H1 (cell line): ENCODE measurements around the gene SLC17A8. TPM values are rescaled to one million over a fixed set of nuclear protein-coding genes. Genes with fewer than 3 reads are reported as not detected.

Source experiments
- CTCF ChIA-PET: fragments of 300-600 bp; sonication (Branson Sonifier 250); formaldehyde crosslinking; loops from one replicate; lab custom pipeline; 2021; ENCODE audit not compliant: partially characterized antibody; lab: Charles Lee
- POLR2A ChIA-PET: fragments of 300-600 bp; sonication (Branson Sonifier 250); formaldehyde crosslinking; loops from one replicate; lab custom pipeline; 2021; ENCODE audit warnings: inconsistent platforms; ENCODE audit not compliant: partially characterized antibody; lab: Charles Lee
- DNase-seq, 2 experiments: peaks; one replicate each; pipeline versions ENCODE4 v3.0.0 to v3.0.0-alpha.2; 2010 to 2022; ENCODE audit warnings: low spot score in 2 of 2, low read depth in 1 of 2, mixed read lengths in 1 of 2
- FAIRE-seq: peaks from 2 replicates; lab custom pipeline; 2011; peaks lifted over from hg19 to GRCh38; lab: Jason Lieb, UNC
- H2AFZ ChIP-seq: 2 replicates; pipeline ENCODE4 v1.8.1; 2012; ENCODE audit warnings: low read length, inconsistent platforms
- H2AK5ac ChIP-seq: 2 replicates; pipeline ENCODE4 v1.6.1; 2013; ENCODE audit warnings: low read depth, low read length
- H2BK120ac ChIP-seq: replicated peaks from 2 replicates; pipeline ENCODE3; 2013; ENCODE audit warnings: low read depth, low read length, inconsistent platforms
- H2BK12ac ChIP-seq: 2 replicates; pipeline ENCODE4 v1.6.1; 2013; ENCODE audit warnings: low read depth, low read length
- H2BK15ac ChIP-seq: 2 replicates; pipeline ENCODE4 v1.6.1; 2013; ENCODE audit warnings: low read length
- H2BK20ac ChIP-seq: 2 replicates; pipeline ENCODE4 v1.6.1; 2013; ENCODE audit warnings: low read length
- H2BK5ac ChIP-seq: 2 replicates; pipeline ENCODE4 v1.6.1; 2013; ENCODE audit warnings: low read depth, low read length
- H3K14ac ChIP-seq: 2 replicates; pipeline ENCODE4 v1.6.1; 2013; ENCODE audit warnings: inconsistent platforms; ENCODE audit not compliant: insufficient read length
- H3K18ac ChIP-seq: 2 replicates; pipeline ENCODE4 v1.6.1; 2013; ENCODE audit warnings: low read length; ENCODE audit errors: extremely low read depth
- H3K23ac ChIP-seq: 2 replicates; pipeline ENCODE4 v1.6.1; 2013; ENCODE audit warnings: inconsistent platforms; ENCODE audit not compliant: insufficient read length
- H3K23me2 ChIP-seq: 2 replicates; pipeline ENCODE4 v1.6.1; 2013; ENCODE audit warnings: low read depth, low read length
- H3K27ac ChIP-seq: 2 replicates; pipeline ENCODE4 v1.6.1; 2011; ENCODE audit warnings: low read depth, low read length, inconsistent platforms
- H3K27me3 ChIP-seq, 4 experiments: replicated peaks in 1 of 4; 1 replicate in 1 of 4; 2 replicates in 3 of 4; pipeline versions ENCODE4 v1.6.1 to v1.8.1; 2011 to 2013; ENCODE audit warnings: low read length in 3 of 4, mild to moderate bottlenecking in 3 of 4, inconsistent platforms in 2 of 4, mixed read lengths in 2 of 4, moderate library complexity in 1 of 4; ENCODE audit not compliant: control insufficient read depth in 3 of 4, insufficient read depth in 3 of 4; ENCODE audit errors: extremely low read depth in 1 of 4
- H3K36me3 ChIP-seq, 4 experiments: 2 replicates each; pipeline versions ENCODE4 v1.6.1 to v1.8.1; 2011 to 2013; ENCODE audit warnings: mild to moderate bottlenecking in 4 of 4, low read length in 3 of 4, moderate library complexity in 2 of 4, control low read depth in 1 of 4, inconsistent platforms in 1 of 4; ENCODE audit not compliant: insufficient read depth in 4 of 4, control insufficient read depth in 2 of 4
- H3K4ac ChIP-seq: replicated peaks from 2 replicates; pipeline ENCODE3; 2013; ENCODE audit warnings: low read length, low read depth, mixed read lengths, inconsistent platforms; ENCODE audit not compliant: insufficient read length
- H3K4me1 ChIP-seq, 4 experiments: replicated peaks in 1 of 4; 1 replicate in 1 of 4; 2 replicates in 3 of 4; pipeline versions ENCODE4 v1.6.1 to v1.8.1; 2011 to 2013; ENCODE audit warnings: low read length in 3 of 4, inconsistent platforms in 2 of 4, mixed read lengths in 1 of 4; ENCODE audit not compliant: insufficient read depth in 4 of 4, control insufficient read depth in 3 of 4
- H3K4me2 ChIP-seq, 2 experiments: 2 replicates each; pipeline versions ENCODE4 v1.6.1 to v1.8.1; 2011 to 2013; ENCODE audit warnings: low read depth in 2 of 2, low read length in 2 of 2, control low read depth in 1 of 2, inconsistent platforms in 1 of 2, mild to moderate bottlenecking in 1 of 2; ENCODE audit not compliant: insufficient read depth in 1 of 2
- H3K4me3 ChIP-seq, 4 experiments: fragments of 200-600, 300-600 bp in 1 of 4; sonication (generic), shearing (Covaris generic), sonication (Bioruptor Twin) in 1 of 4; 2 replicates each; pipeline versions ENCODE4 v1.5.1 to v1.8.1; 2011 to 2016; ENCODE audit warnings: low read length in 4 of 4, low read depth in 3 of 4, control low read depth in 2 of 4, inconsistent platforms in 2 of 4, mild to moderate bottlenecking in 2 of 4, mixed read lengths in 1 of 4, moderate library complexity in 1 of 4; ENCODE audit not compliant: insufficient read depth in 2 of 4; ENCODE audit errors: extremely low read depth in 1 of 4
- H3K56ac ChIP-seq: replicated peaks from 2 replicates; pipeline ENCODE3; 2013; ENCODE audit warnings: low read depth, mild to moderate bottlenecking, mixed read lengths, low read length, inconsistent platforms; ENCODE audit not compliant: insufficient read length
- H3K79me1 ChIP-seq: 2 replicates; pipeline ENCODE4 v1.6.1; 2013; ENCODE audit warnings: low read depth, low read length, control low read depth
- H3K79me2 ChIP-seq, 2 experiments: 2 replicates each; pipeline versions ENCODE4 v1.6.1 to v1.8.1; 2012 to 2013; ENCODE audit warnings: low read length in 2 of 2, mild to moderate bottlenecking in 2 of 2, inconsistent platforms in 1 of 2; ENCODE audit not compliant: insufficient read depth in 2 of 2, control insufficient read depth in 1 of 2
- H3K9ac ChIP-seq, 4 experiments: replicated peaks in 1 of 4; 1 replicate in 1 of 4; 2 replicates in 3 of 4; pipeline versions ENCODE4 v1.6.1 to v1.8.1; 2011 to 2013; ENCODE audit warnings: low read depth in 3 of 4, low read length in 3 of 4, control low read depth in 2 of 4, mild to moderate bottlenecking in 2 of 4, moderate library complexity in 2 of 4, inconsistent platforms in 1 of 4; ENCODE audit errors: extremely low read depth in 1 of 4
- H3K9me3 ChIP-seq, 2 experiments: 2 replicates each; pipeline versions ENCODE4 v1.6.1 to v1.8.1; 2012 to 2013; ENCODE audit warnings: mild to moderate bottlenecking in 2 of 2, moderate library complexity in 2 of 2, control low read depth in 1 of 2, inconsistent platforms in 1 of 2, low read depth in 1 of 2, low read length in 1 of 2, mixed read lengths in 1 of 2; ENCODE audit not compliant: insufficient read depth in 2 of 2
- H4K20me1 ChIP-seq, 2 experiments: replicated peaks in 1 of 2; 2 replicates each; pipeline versions ENCODE3 to v1.8.1; 2011 to 2013; ENCODE audit warnings: inconsistent platforms in 2 of 2, low read length in 2 of 2, mild to moderate bottlenecking in 1 of 2; ENCODE audit not compliant: insufficient read depth in 2 of 2, control insufficient read depth in 1 of 2
- H4K5ac ChIP-seq: 2 replicates; pipeline ENCODE4 v1.6.1; 2013; ENCODE audit warnings: low read length, low read depth, mixed read lengths, inconsistent platforms; ENCODE audit not compliant: insufficient read length
- H4K8ac ChIP-seq: 2 replicates; pipeline ENCODE4 v1.8.0; 2013; ENCODE audit warnings: mild to moderate bottlenecking, moderate library complexity, low read length, inconsistent platforms; ENCODE audit not compliant: insufficient read depth; ENCODE audit errors: extremely low read depth
- H4K91ac ChIP-seq: replicated peaks from 2 replicates; pipeline ENCODE3; 2013; ENCODE audit warnings: low read length, mixed read lengths, inconsistent platforms; ENCODE audit not compliant: insufficient read length
- MAFK ChIP-seq: IDR thresholded peaks from 2 replicates; pipeline ENCODE4 v1.6.1; 2012; ENCODE audit warnings: low read depth, mild to moderate bottlenecking, improper control_type of control experiment, low read length
- NANOG ChIP-seq: IDR thresholded peaks from 2 replicates; pipeline ENCODE4 v1.6.1; 2011; ENCODE audit warnings: low read length, low read depth, mild to moderate bottlenecking, inconsistent platforms; ENCODE audit not compliant: insufficient read depth, poor library complexity, severe bottlenecking
- POU5F1 ChIP-seq: IDR thresholded peaks from 2 replicates; pipeline ENCODE4 v1.6.1; 2011; ENCODE audit warnings: low read depth, mild to moderate bottlenecking, low read length, moderate library complexity
- SRF ChIP-seq: IDR thresholded peaks from 2 replicates; pipeline ENCODE4 v1.6.1; 2011; ENCODE audit warnings: mild to moderate bottlenecking, low read depth, low read length, moderate library complexity
- WGBS, 2 experiments: shearing (Covaris generic) in 1 of 2; methylation state at CpG; one replicate each; pipeline versions ENCODE4 v1.1.6 to v1.1.7; 2013 to 2015; ENCODE audit warnings: low lambda C conversion rate in 2 of 2, mixed read lengths in 2 of 2, inconsistent platforms in 1 of 2, low coverage in 1 of 2, missing lambda C conversion rate in 1 of 2; ENCODE audit not compliant: insufficient replicate concordance in 2 of 2, insufficient coverage in 1 of 2, insufficient read length in 1 of 2; ENCODE audit errors: extremely low coverage in 1 of 2, missing lambda C conversion rate in 1 of 2; 5-methylcytosine and 5-hydroxymethylcytosine counted together
- polyA plus RNA-seq, 7 experiments: library from polyadenylated mRNA; depleted of rRNA in 3 of 7; stranded (reverse) in 5 of 7; unstranded in 2 of 7; fragments of >200 nt in 5 of 7; fragments of 200-250 nt in 2 of 7; gene quantifications; 1 replicate in 5 of 7; 2 replicates in 1 of 7; 4 replicates in 1 of 7; pipeline versions ENCODE4 v1.2.1 to v1.2.3, GENCODE V29; 2011 to 2013; ENCODE audit warnings: missing spikeins in 2 of 7, mixed read lengths in 2 of 7
- total RNA-seq: library from RNA; stranded (reverse); fragmentation: NEBNext Ultra II Directional; extraction: Animal tissue kit (Norgen Biotek cat#: 25700); gene quantifications from 2 replicates; pipeline ENCODE4 v1.2.1, GENCODE V29; 2021
- TF ChIP-seq, protein P1 (sequence below): IDR thresholded peaks from 2 replicates; pipeline ENCODE4 v1.6.1; 2012; ENCODE audit warnings: low read length, inconsistent platforms

Gene SLC17A8
- total and polyA plus RNA-seq, 2 of the 8 experiments (the other 6 are each of a cell fraction or from before 2014, with no cell fraction given), result 0.14 to 0.30 TPM

DNA sequence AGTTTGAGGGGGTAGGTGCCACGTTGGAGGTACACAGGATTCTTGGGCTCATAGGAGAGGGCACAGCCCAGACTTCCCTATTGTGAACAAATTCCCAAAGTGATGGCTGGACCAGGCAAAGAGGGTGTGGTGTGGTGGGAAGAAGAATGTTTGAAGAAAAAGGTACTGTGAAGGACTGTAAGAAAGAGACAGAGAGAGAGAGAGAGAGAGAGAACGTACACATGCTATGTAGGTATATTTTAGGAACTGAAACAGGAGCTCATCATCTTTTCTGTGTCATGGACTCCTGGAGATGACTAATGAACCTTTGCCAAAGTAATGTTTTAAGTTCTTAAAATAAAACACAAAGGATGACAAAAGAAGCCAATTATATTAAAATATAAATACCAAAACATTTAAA is 24.5 kb downstream of the SLC17A8 start:
- H3K4ac ChIP-seq, result no peak overlapping the region
- H4K20me1 ChIP-seq, result no peaks in the 10 kb centered on the region
- H3K4me2 ChIP-seq, result no peak overlapping the region
- H2AK5ac ChIP-seq, result no peak overlapping the region
- H2BK15ac ChIP-seq, result no peak overlapping the region
- H2AFZ ChIP-seq, result no peak overlapping the region
- no peaks in the 10 kb centered on the region for H3K79me2 ChIP-seq
- no peak overlapping the region for H3K9ac ChIP-seq
- no peak overlapping the region for H2BK20ac ChIP-seq
- DNase-seq (no peak), FAIRE-seq (no peak)
- no peak overlapping the region for H3K27ac ChIP-seq
- no peak overlapping the region for H2BK12ac ChIP-seq
- no peak overlapping the region for H4K5ac ChIP-seq
- H3K4me3 ChIP-seq, result no peak overlapping the region
- H2BK5ac ChIP-seq, result no peak overlapping the region
- H4K8ac ChIP-seq, result no peak overlapping the region
- no peaks in the 10 kb centered on the region for H3K27me3 ChIP-seq
- no peaks in the 10 kb centered on the region for H3K79me1 ChIP-seq
- no peak overlapping the region for H4K91ac ChIP-seq
- POLR2A ChIA-PET, result no interaction called here
- no peak overlapping the region for H3K14ac ChIP-seq
- CTCF ChIA-PET, result interaction anchor here (1.0 to 1.5 kb wide), 3 partner anchors 23 to 174 kb away, joined by 4 to 5 read pairs (median 4); no protein-coding TSS in a partner anchor
- no peak overlapping the region for H2BK120ac ChIP-seq
- H3K18ac ChIP-seq, result no peak overlapping the region
- H3K56ac ChIP-seq, result no peak overlapping the region
- no peaks in the 10 kb centered on the region for H3K36me3 ChIP-seq
- H3K4me1 ChIP-seq, result no peaks in the 10 kb centered on the region
- H3K23ac ChIP-seq, result no peak overlapping the region
- 92% methylated on average over 2 of the region's 2 CpGs; no CpG with 5 or more reads in 1 of the 2 experiments for WGBS, 2 experiments
- no peaks in the 10 kb centered on the region for H3K9me3 ChIP-seq
- no peaks in the 10 kb centered on the region for H3K23me2 ChIP-seq
- no peak for TF ChIP-seq SRF
- TF ChIP-seq NANOG, result no peak
- no peak for TF ChIP-seq MAFK
- TF ChIP-seq POU5F1, result no peak
- TF ChIP-seq, protein P1, sequence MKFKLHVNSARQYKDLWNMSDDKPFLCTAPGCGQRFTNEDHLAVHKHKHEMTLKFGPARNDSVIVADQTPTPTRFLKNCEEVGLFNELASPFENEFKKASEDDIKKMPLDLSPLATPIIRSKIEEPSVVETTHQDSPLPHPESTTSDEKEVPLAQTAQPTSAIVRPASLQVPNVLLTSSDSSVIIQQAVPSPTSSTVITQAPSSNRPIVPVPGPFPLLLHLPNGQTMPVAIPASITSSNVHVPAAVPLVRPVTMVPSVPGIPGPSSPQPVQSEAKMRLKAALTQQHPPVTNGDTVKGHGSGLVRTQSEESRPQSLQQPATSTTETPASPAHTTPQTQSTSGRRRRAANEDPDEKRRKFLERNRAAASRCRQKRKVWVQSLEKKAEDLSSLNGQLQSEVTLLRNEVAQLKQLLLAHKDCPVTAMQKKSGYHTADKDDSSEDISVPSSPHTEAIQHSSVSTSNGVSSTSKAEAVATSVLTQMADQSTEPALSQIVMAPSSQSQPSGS, result no peak
